K562 (cell line): ENCODE results near the gene PKHD1. TPM values are rescaled to one million over a fixed set of nuclear protein-coding genes. Genes with fewer than 3 reads are reported as not detected.

Experiments
- ATAC-seq: fragments of 200-7000 bp; cut with Tn5 transposase; 3 replicates; pipeline ENCODE4 v1.9.1; 2020; ENCODE audit warnings: moderate library complexity
- BruUV-seq: library from RNA; stranded (reverse); fragments of 400-500 nt; replicated peaks from 2 replicates; lab custom pipeline; 2021; lab: Mats Ljungman, UMichigan
- CTCF ChIA-PET: fragments of 300-600 bp; formaldehyde crosslinking; extraction: SDS; loops from one replicate; lab custom pipeline; 2021; ENCODE audit warnings: low intra/inter-chr PET ratio; lab: Yijun Ruan, JAX
- POLR2A ChIA-PET: fragments of 300-600, 350-650 bp; sonication (Branson Sonifier 250); formaldehyde crosslinking; extraction: SDS; loops from one replicate; lab custom pipeline; 2021; ENCODE audit warnings: antibody characterized with exemption, inconsistent platforms; lab: Yijun Ruan, JAX
- DNase-seq, 4 experiments: peaks; one replicate each; pipeline versions ENCODE4 v3.0.0 to v3.0.0-alpha.2; 2011 to 2018; ENCODE audit warnings: low spot score in 3 of 4, mixed read lengths in 3 of 4; ENCODE audit errors: extremely low read depth in 1 of 4
- FAIRE-seq: peaks from 2 replicates; lab custom pipeline; 2011; peaks lifted over from hg19 to GRCh38; lab: Jason Lieb, UNC
- H2AFZ ChIP-seq: 2 replicates; pipeline ENCODE4 v1.6.0; 2011; ENCODE audit warnings: low read depth, low read length, control low read depth, inconsistent platforms
- H3K27ac ChIP-seq: fragments of 200-600 bp; 3 replicates; pipeline ENCODE4 v1.8.0; 2011; ENCODE audit warnings: low read depth, mild to moderate bottlenecking, control low read depth, inconsistent platforms, low read length, moderate library complexity, mixed read lengths; ENCODE audit errors: extremely low read depth
- H3K27me3 ChIP-seq, 2 experiments: fragments of 300-600 bp in 1 of 2; 2 replicates in 1 of 2; 3 replicates in 1 of 2; pipeline versions ENCODE4 v1.6.0 to v1.8.0; 2011; ENCODE audit warnings: inconsistent platforms in 2 of 2, low read length in 2 of 2, mild to moderate bottlenecking in 1 of 2, mixed read lengths in 1 of 2, moderate library complexity in 1 of 2; ENCODE audit not compliant: control insufficient read depth in 2 of 2, insufficient read depth in 2 of 2
- H3K36me3 ChIP-seq: fragments of 300-600 bp; 3 replicates; pipeline ENCODE4 v1.8.0; 2011; ENCODE audit warnings: mild to moderate bottlenecking, low read length, inconsistent platforms; ENCODE audit not compliant: control insufficient read depth, insufficient read depth
- H3K4me1 ChIP-seq, 2 experiments: fragments of 200-600 bp in 1 of 2; replicated peaks in 1 of 2; 2 replicates in 1 of 2; 3 replicates in 1 of 2; pipeline versions ENCODE4 v1.5.1 to v1.8.0; 2011; ENCODE audit warnings: inconsistent platforms in 2 of 2, low read length in 2 of 2, mild to moderate bottlenecking in 1 of 2, mixed read lengths in 1 of 2, moderate library complexity in 1 of 2; ENCODE audit not compliant: control insufficient read depth in 2 of 2, insufficient read depth in 2 of 2
- H3K4me2 ChIP-seq: 2 replicates; pipeline ENCODE4 v1.6.1; 2011; ENCODE audit warnings: low read length, control low read depth, inconsistent platforms, mixed read lengths; ENCODE audit not compliant: insufficient read depth
- H3K4me3 ChIP-seq: fragments of 200-600 bp; sonication (generic), shearing (Covaris generic); 2 replicates; pipeline ENCODE4 v1.5.1; 2016; ENCODE audit warnings: control low read depth, inconsistent platforms
- H3K79me2 ChIP-seq: fragments of 200-600 bp; 3 replicates; pipeline ENCODE4 v1.8.0; 2011; ENCODE audit warnings: low read length, inconsistent platforms; ENCODE audit not compliant: control insufficient read depth, insufficient read depth
- H3K9ac ChIP-seq, 2 experiments: 2 replicates each; pipeline versions ENCODE4 v1.6.0 to v1.6.1; 2011; ENCODE audit warnings: low read depth in 2 of 2, low read length in 2 of 2, control low read depth in 1 of 2, inconsistent platforms in 1 of 2, mild to moderate bottlenecking in 1 of 2, mixed read lengths in 1 of 2; ENCODE audit not compliant: insufficient read depth in 1 of 2
- H3K9me1 ChIP-seq: one replicate; pipeline ENCODE4 v1.6.0; 2011; ENCODE audit warnings: inconsistent platforms, mild to moderate bottlenecking, low read length, moderate library complexity; ENCODE audit not compliant: control insufficient read depth, insufficient read depth
- H3K9me3 ChIP-seq: replicated peaks from 2 replicates; pipeline ENCODE4 v1.5.1; 2011; ENCODE audit warnings: low read depth, low read length, inconsistent platforms; ENCODE audit not compliant: control insufficient read depth, insufficient read depth
- H4K20me1 ChIP-seq: replicated peaks from 2 replicates; pipeline ENCODE4 v1.6.1; 2011; ENCODE audit warnings: low read length, inconsistent platforms, mixed read lengths; ENCODE audit not compliant: control insufficient read depth, insufficient read depth
- ADNP ChIP-seq: fragments of 200-800 bp; sonication (Bioruptor generic); IDR thresholded peaks from 2 replicates; pipeline ENCODE4 v1.6.1; 2016; ENCODE audit warnings: missing genetic modification characterization, missing compliant biosample characterization
- ARHGAP35 ChIP-seq: fragments of 450-650 bp; IDR thresholded peaks from 2 replicates; pipeline ENCODE4 v1.6.1; 2018; ENCODE audit not compliant: partially characterized antibody
- C11orf30 ChIP-seq: fragments of 450-650 bp; IDR thresholded peaks from 2 replicates; pipeline ENCODE4 v1.6.1; 2016; ENCODE audit warnings: low read depth, mild to moderate bottlenecking
- DACH1 ChIP-seq: fragments of 450-650 bp; IDR thresholded peaks from 2 replicates; pipeline ENCODE4 v1.6.1; 2018; ENCODE audit not compliant: partially characterized antibody
- KHSRP ChIP-seq: fragments of 450-650 bp; IDR thresholded peaks from 2 replicates; pipeline ENCODE4 v1.6.1; 2017
- MAFG ChIP-seq: fragments of 450-650 bp; conservative IDR thresholded peaks from 2 replicates; pipeline ENCODE4 v1.6.1; 2016; ENCODE audit warnings: missing genetic modification characterization, missing compliant biosample characterization
- MEF2A ChIP-seq: IDR thresholded peaks from 2 replicates; pipeline ENCODE4 v1.6.1; 2011; ENCODE audit warnings: low read depth, mild to moderate bottlenecking, low read length, moderate library complexity; ENCODE audit not compliant: control insufficient read depth
- MEF2D ChIP-seq: conservative IDR thresholded peaks from 2 replicates; pipeline ENCODE4 v1.6.1; 2016; ENCODE audit warnings: low read depth, missing genetic modification characterization, missing compliant biosample characterization
- RFX1 ChIP-seq: fragments of 450-650 bp; IDR thresholded peaks from 2 replicates; pipeline ENCODE4 v1.6.1; 2016; ENCODE audit warnings: mild to moderate bottlenecking, moderate library complexity
- TCF3 ChIP-seq: sonication (generic); formaldehyde crosslinking; IDR thresholded peaks from 2 replicates; pipeline ENCODE4 v1.4.0; 2020; ENCODE audit warnings: mild to moderate bottlenecking, missing genetic modification reagents
- TFE3 ChIP-seq: fragments of 450-650 bp; formaldehyde crosslinking; IDR thresholded peaks from 2 replicates; pipeline ENCODE4 v1.4.0; 2020; ENCODE audit warnings: mild to moderate bottlenecking, mixed read lengths
- USF2 ChIP-seq: sonication (generic); formaldehyde crosslinking; IDR thresholded peaks from 2 replicates; pipeline ENCODE4 v1.5.0; 2020; ENCODE audit warnings: missing genetic modification reagents
- ZNF316 ChIP-seq: fragments of 450-650 bp; IDR thresholded peaks from 2 replicates; pipeline ENCODE4 v1.6.1; 2016
- WGBS: fragments of 100-300 bp; shearing (Covaris generic); methylation state at CpG from one replicate; pipeline ENCODE4 v1.1.6; 2016; ENCODE audit warnings: low coverage, mixed read lengths; ENCODE audit not compliant: insufficient coverage; ENCODE audit errors: missing lambda C conversion rate; 5-methylcytosine and 5-hydroxymethylcytosine counted together
- in situ Hi-C: fragments of 300-500 bp; cut with MboI; formaldehyde crosslinking; loops from 4 replicates; pipeline ENCODE4 v1.15.0; 2018; ENCODE audit warnings: inconsistent platforms, mixed read lengths
- intact Hi-C: fragments of 100-400 bp; cut with micrococcal nuclease; formaldehyde crosslinking; loops from 2 replicates; pipeline ENCODE4 v1.14.2; 2022
- polyA plus RNA-seq, 8 experiments: library from polyadenylated mRNA; depleted of rRNA in 4 of 8; stranded (reverse) in 5 of 8; unstranded in 3 of 8; fragments of >200 nt; fragmentation: Nextera tagmentation in 2 of 8; fragmentation: Illumina TruSeq in 1 of 8; extraction: Ambion mirVana in 2 of 8; extraction: Trizol in 1 of 8; gene quantifications; 2 replicates each; pipeline versions ENCODE4 v1.2.1 to v1.2.3, GENCODE V29; 2011 to 2014; ENCODE audit warnings: inconsistent platforms in 1 of 8, missing spikeins in 1 of 8
- total RNA-seq, 7 experiments: library from RNA; depleted of rRNA in 6 of 7; stranded (reverse); fragments of >200 nt in 6 of 7; fragmentation: Illumina TruSeq in 2 of 7; extraction: Trizol in 2 of 7; gene quantifications; 2 replicates each; pipeline versions ENCODE4 v1.2.1 to v1.2.3, GENCODE V29; 2011 to 2021; ENCODE audit warnings: low replicate concordance in 1 of 7
- TF ChIP-seq, protein P1 (sequence below): sonication (generic); formaldehyde crosslinking; IDR thresholded peaks from 2 replicates; pipeline ENCODE4 v1.8.0; 2022; ENCODE audit warnings: mild to moderate bottlenecking, missing genetic modification reagents

Gene PKHD1
- total and polyA plus RNA-seq, 9 of the 15 experiments (the other 6 are each of a cell fraction or from before 2014, with no cell fraction given), result 0.01 to 0.04 (median 0.01) TPM; not detected in 6

- ChIA-PET CTCF (no interaction called here), POLR2A (no interaction called here)
- BruUV-seq, result no TSS peak
- Histone ChIP-seq H3K4me1 (no peaks in the 10 kb centered on the region), H3K27ac (no peak overlapping the region), H3K9me3 (peaks cover 4% of the 10 kb centered on the region; the same call in 1 of the 2 replicates), H4K20me1 (no peaks in the 10 kb centered on the region), H3K79me2 (no peaks in the 10 kb centered on the region), H3K27me3 (no peaks in the 10 kb centered on the region), H2AFZ (no peak overlapping the region), H3K4me3 (no peak overlapping the region), H3K9ac (no peak overlapping the region), H3K36me3 (no peaks in the 10 kb centered on the region), H3K9me1 (no peaks in the 10 kb centered on the region), H3K4me2 (no peak overlapping the region)
- TF ChIP-seq C11orf30 (peak; percentile 31; the same call in 1 of the 2 replicates), ZNF316 (peak; percentile 82), DACH1 (no peak), MAFG (tag) (peak; percentile 29; the same call in 1 of the 2 replicates)
- no peak for ATAC-seq
- no peak for DNase-seq
- FAIRE-seq, result no peak
- in situ Hi-C loops, result no loop called here
- intact Hi-C loops, result no loop called here
These were observed 423.9 kb downstream of the PKHD1 start for GRCh38 chr6:51663525-51663924.

GRCh38 chr6:51660767-51661166, 426.6 kb downstream of the PKHD1 start:
- Histone ChIP-seq H3K27ac (no peak overlapping the region), H3K9ac (no peak overlapping the region), H3K36me3 (no peaks in the 10 kb centered on the region), H3K9me3 (peaks cover 4% of the 10 kb centered on the region; the same call in 1 of the 2 replicates), H3K9me1 (no peaks in the 10 kb centered on the region), H2AFZ (no peak overlapping the region), H3K4me3 (no peak overlapping the region), H3K4me2 (no peak overlapping the region), H3K79me2 (no peaks in the 10 kb centered on the region), H4K20me1 (no peaks in the 10 kb centered on the region), H3K4me1 (no peaks in the 10 kb centered on the region), H3K27me3 (no peaks in the 10 kb centered on the region)
- FAIRE-seq, result no peak
- no TSS peak for BruUV-seq
- in situ Hi-C loops, result no loop called here
- ChIA-PET CTCF (no interaction called here), POLR2A (no interaction called here)
- intact Hi-C loops, result no loop called here
- WGBS, result 1% methylated on average over 3 of the region's 3 CpGs
- TF ChIP-seq, protein P1, sequence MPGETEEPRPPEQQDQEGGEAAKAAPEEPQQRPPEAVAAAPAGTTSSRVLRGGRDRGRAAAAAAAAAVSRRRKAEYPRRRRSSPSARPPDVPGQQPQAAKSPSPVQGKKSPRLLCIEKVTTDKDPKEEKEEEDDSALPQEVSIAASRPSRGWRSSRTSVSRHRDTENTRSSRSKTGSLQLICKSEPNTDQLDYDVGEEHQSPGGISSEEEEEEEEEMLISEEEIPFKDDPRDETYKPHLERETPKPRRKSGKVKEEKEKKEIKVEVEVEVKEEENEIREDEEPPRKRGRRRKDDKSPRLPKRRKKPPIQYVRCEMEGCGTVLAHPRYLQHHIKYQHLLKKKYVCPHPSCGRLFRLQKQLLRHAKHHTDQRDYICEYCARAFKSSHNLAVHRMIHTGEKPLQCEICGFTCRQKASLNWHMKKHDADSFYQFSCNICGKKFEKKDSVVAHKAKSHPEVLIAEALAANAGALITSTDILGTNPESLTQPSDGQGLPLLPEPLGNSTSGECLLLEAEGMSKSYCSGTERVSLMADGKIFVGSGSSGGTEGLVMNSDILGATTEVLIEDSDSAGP, result no peak
- TF ChIP-seq TCF3 (no peak), RFX1 (peak; percentile 20; the same call in 1 of the 2 replicates), ADNP (tag) (no peak), USF2 (0 out of 2 replicates have a peak, but pooled peaks have one; percentile 13), MEF2D (tag) (no peak), TFE3 (CRISPR knock-in tag) (peak; percentile 88), MEF2A (no peak), ARHGAP35 (no peak), KHSRP (no peak)
- no peak for ATAC-seq
- DNase-seq, result no peak
